ENCODE data around the gene RNF149. TPM values are rescaled to one million over a fixed set of nuclear protein-coding genes. Genes with fewer than 3 reads are reported as not detected.
"Not testable (repeated sequence)": the region's sequence is repeated elsewhere in the genome, so short reads cannot be mapped to it uniquely, and the experiment has no call there.

RNF149 gene, protein sequence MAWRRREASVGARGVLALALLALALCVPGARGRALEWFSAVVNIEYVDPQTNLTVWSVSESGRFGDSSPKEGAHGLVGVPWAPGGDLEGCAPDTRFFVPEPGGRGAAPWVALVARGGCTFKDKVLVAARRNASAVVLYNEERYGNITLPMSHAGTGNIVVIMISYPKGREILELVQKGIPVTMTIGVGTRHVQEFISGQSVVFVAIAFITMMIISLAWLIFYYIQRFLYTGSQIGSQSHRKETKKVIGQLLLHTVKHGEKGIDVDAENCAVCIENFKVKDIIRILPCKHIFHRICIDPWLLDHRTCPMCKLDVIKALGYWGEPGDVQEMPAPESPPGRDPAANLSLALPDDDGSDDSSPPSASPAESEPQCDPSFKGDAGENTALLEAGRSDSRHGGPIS
- total RNA-seq: 15.6 TPM
- long read RNA-seq, transcript RNF149-201 (7 exons, 2,458 nt): major isoform, 12 of 14 reads
- long read RNA-seq, partial matches to known transcripts: 1 of 14 reads
- long read RNA-seq, other reads (novel, unspliced or antisense): 1 of 14 reads

DNA sequence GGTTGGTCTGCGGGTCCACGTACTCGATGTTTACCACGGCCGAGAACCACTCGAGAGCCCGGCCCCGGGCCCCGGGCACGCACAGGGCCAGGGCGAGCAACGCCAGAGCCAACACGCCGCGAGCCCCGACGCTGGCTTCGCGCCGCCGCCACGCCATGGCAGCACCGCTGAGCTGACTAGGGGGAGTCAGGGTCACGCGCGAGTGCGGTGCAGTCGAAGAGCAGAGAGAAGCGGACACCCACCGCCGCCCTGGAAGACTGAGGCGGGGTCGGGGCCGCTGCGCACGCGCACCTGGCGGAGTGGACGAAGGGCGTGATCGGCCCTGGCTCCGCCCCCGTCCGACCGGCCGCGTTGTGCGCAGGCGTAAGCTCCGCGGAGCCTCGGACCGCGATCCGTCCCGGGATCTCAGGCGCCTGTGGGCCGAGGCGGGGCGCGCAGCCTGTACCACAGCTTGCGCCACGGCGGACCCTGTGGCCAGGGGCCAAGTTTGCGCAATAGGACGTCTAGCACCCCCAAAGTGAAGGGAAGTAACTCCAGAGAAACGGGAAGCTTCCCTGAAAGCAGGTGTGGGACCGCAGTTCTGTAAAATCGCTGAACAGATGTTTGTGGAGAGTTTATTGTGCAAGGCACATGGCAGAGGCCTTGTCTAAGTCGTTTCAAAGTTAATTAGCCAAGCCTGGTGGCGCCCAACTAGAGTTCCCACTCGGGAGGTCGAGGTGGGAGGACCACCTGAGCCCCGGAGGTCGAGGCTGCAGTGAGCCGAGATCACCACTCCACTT, at the start of gene RNF149:
TSS of gene RNF149 (minus strand) at position 270 of the 779 bp plus-strand sequence. CDS start at position 157, 113 bp downstream.
- ATAC-seq: peak; percentile 97
- intact Hi-C loops (cut with DNase I): loop anchor here (5.0 kb wide), 1 partner anchor 56 kb away; the partner anchor contains the start of gene CNOT11
- DNase-seq (ENCODE audit: missing footprints): peak; percentile 98

DNA sequence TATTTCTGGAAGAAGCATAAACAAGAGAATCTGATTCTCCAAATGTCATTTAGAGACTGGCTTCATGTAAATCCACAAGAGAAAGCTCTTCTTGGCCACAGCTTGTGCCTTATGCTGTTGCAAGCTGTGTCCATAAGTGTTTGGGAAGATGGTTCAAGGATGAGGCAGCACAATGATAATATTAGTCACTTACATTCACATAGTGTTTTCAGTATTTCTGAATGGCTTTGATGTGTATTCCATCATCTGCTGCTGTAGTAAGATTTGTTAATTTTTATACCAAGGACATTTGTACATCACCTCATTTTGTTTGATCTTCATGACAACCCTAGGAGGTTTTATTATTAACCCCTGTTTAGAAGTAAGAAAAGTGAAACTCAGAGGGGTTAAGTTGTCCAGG, 48.9 kb upstream of the RNF149 start:
- DNase-seq (ENCODE audit: missing footprints) (no peak), ATAC-seq (no peak)
- intact Hi-C loops (cut with DNase I): loop anchor here (10.0 kb wide), 1 partner anchor 1377 kb away; a partner anchor contains a TSS

DNA sequence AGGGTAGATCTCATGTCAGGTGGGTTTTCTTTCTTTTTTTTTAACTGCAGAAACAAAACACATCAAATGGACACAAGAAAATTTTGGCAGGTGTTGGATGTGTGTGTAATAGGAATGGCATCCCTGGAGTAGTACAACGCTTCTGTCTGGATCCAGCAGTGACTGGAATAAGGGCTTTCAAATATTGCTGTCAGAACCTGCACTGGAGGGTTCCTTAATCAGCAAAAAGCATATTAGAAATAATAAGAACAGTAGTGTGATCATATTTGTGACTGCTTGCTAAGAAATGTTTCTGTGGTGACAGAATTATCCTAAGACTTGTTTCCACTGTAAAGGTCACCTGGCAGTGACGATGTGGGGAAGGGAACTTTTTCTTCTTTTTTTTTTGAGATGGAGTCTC, 48.0 kb upstream of the RNF149 start:
- DNase-seq (ENCODE audit: missing footprints): no peak
- intact Hi-C loops (cut with DNase I): loop anchor here (10.0 kb wide), 1 partner anchor 1378 kb away; a partner anchor contains a TSS
- no peak for ATAC-seq

DNA sequence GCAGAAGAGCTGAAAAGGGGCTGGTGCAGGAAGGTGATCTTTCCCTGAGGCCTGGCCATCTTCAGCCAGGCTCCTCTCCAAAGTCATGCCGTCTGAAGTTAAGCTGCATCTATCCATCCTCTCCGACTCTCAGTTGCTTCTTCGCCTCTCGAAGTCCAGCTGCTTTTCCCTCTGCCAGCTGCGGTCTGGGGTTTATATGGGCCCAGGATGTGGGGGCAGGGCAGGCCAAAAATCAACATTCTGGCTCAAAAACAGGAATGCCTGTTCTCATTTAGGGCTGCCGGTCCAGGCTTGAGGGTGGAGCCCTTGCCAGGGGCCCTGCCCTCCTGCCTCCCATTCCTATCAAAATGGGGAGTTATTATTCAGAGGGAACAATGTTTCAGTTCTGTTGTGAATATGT, 47.6 kb upstream of the RNF149 start:
- no peak for ATAC-seq
- intact Hi-C loops (cut with DNase I): loop anchor here (10.0 kb wide), 1 partner anchor 1379 kb away; a partner anchor contains a TSS
- no peak for DNase-seq (ENCODE audit: missing footprints)

DNA sequence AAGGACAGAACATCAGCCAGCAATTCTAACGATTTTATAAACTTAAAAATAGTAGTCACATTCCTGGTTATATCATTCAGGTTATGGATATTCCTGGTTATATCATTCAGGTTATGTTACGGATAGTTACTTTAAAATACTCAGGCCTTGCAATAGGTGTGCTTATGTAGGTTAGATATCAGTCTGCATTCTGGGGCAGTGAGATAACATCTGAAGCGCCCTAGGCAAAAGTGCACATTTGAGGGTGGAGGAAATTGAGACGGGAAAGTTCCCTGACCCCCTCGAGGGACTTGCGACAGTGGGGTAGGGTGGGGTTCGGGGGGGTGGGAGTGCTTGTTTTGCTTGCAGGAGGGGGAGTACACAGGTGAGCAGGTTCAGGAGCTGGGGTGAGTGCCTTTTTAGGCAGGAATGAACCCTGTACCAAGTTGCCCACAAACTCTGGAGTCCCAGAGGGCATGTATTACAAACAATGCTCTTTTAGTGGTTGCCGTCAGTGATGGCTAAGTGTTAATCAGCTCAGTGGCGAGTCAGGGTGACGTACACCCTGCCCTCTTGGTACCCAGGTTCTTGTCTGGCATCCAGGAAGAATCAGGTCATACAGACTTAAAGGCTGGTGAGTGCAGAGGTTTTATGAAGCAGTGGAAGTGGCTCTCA, 47.0 kb upstream of the RNF149 start:
- intact Hi-C loops (cut with DNase I): loop anchor here (10.0 kb wide), 1 partner anchor 1379 kb away; a partner anchor contains a TSS
- DNase-seq (ENCODE audit: missing footprints) (no peak), ATAC-seq (no peak)

DNA sequence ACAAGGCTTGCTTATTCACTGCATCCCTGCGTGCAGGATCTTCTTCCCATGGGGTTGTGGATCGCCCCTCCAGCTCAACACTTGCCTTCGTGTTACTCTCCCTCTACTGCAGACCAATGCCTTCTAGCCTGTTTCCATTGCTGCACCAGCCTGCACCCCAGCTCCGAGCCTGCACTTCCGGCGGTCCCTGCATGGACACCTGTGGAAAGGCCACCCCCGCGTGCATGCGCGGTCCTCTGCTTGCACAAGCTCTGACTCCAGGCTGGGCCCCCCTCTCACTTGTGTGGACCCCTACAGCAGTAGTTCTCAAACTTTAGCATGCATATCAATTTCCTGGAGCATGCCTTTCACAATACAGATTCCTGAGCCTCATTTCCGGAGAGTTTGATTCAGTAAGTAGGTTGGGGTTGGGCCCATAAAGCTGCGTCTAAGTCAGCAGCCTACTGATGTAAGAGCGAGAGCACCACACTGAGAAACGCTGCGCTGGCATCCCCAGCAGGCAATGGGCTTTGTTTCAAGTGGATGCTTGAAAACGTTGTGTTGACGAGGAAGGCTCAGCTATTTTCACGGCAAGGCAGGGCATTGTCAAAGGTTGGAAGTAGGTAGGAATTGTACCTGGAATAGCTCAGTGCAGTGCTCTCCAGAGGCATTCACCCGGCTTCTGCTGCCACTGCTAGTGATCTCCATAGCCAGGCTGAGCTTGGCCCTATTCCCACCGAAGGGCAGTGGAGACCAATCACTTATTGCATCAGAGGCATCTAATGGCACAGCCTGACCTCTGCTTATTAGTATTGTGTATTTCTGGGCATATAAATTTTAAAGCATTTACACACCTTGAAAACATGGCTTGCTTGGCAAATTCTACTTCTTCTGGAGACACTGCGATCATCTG, 46.2 kb upstream of the RNF149 start:
- intact Hi-C loops (cut with DNase I): loop anchor here (10.0 kb wide), 1 partner anchor 1380 kb away; a partner anchor contains a TSS
- DNase-seq (ENCODE audit: missing footprints): no peak
- no peak for ATAC-seq

DNA sequence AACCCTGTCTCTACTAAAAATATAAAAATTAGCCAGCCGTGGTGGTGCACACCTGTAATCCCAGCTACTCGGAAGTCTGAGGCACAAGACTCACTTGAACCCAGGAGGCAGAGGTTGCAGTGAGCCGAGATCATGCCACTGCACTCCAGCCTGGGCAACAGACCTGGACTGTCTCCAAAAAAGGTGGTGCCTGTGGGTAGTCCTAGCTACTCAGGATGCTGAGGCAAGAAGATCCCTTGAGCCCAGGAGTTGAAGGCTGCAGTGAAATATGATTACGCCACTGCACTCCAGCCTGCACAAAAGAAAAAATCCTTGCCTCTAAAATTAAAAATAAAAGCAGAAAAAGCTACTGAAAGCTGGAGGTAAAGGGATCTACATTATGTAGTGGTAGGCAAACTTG, 44.1 kb upstream of the RNF149 start:
- not testable (repeated sequence) for ATAC-seq; DNase-seq (ENCODE audit: missing footprints)
- intact Hi-C loops (cut with DNase I): loop anchor here (10.0 kb wide), 1 partner anchor 1382 kb away; a partner anchor contains a TSS

DNA sequence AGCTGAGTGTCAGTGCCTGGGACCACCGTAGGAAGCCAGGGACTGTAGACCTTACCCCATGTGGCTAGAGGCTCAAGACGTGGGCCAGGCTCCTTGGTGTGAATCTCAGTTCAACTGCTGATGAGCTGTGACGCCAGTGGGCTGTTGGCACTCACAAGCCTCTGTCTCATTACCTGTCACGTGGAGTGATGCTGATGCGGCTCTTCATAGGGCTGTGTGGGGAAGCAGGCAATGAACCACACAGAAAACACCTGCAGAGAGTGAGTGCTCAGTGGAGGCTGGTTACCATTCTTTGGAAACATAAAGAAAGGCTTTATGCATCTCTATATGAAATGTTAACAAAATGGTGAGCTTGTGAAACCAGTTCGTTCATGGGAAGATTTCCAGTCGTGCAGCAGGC, 42.7 kb upstream of the RNF149 start:
- intact Hi-C loops (cut with DNase I): loop anchor here (10.0 kb wide), 1 partner anchor 1384 kb away; a partner anchor contains a TSS
- DNase-seq (ENCODE audit: missing footprints) (no peak), ATAC-seq (no peak)

DNA sequence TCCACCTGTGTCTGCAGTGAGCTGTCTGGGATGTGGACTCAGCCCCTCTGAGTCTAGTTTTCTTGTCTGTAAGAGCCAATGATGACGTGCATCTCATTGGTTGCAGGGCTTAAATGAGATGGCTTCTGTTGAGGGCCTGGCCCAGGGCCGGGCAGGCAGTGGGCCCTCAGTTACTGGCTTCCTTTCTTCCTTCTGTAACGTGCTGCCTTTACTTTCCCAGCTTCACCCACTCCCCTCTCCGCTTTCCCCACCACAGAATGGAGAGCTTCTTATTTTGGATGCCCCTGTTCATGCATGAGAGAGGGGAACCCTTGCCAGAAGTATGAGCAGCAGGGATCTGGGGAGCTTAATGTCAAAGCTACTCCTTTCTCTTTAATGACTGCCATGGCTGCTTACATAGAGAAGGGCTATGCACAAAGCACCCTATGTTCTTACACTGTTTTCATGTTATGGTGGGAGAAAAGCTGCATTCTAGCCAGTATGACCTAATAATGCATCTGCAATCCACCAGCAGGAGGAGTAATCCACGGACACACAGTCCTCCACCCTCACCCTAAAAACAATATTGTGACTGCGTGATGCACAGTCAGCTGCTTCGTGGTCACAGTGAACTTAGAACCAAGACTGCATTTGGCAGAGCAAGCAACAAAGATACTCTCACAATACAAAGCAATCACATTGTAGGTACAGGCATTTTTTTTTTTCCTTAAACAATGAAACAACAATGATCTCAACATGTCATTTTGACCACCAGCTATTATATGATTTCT, 41.6 kb upstream of the RNF149 start:
- DNase-seq (ENCODE audit: missing footprints): no peak
- intact Hi-C loops (cut with DNase I): loop anchor here (10.0 kb wide), 1 partner anchor 1385 kb away; a partner anchor contains a TSS
- ATAC-seq: no peak

DNA sequence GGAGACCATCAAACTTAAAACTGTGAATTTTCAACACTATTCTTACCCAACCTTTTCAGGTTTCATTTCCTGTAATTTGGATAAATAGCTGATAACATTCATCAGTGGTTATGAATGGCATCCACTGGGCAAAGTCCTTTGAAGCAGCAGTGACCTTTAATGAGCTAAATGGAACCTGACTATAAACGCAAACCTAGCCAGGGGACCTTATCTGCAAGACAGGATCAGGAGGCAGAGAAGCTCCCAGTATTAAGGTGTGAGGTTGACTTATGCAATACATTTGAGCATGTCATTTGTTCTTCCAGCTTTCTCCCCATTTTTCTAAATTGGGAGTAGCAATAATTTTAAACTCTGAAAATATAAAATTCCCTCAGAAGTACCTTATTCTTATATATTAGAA, 40.4 kb upstream of the RNF149 start:
- DNase-seq (ENCODE audit: missing footprints) (no peak), ATAC-seq (no peak)
- intact Hi-C loops (cut with DNase I): no loop called here

DNA sequence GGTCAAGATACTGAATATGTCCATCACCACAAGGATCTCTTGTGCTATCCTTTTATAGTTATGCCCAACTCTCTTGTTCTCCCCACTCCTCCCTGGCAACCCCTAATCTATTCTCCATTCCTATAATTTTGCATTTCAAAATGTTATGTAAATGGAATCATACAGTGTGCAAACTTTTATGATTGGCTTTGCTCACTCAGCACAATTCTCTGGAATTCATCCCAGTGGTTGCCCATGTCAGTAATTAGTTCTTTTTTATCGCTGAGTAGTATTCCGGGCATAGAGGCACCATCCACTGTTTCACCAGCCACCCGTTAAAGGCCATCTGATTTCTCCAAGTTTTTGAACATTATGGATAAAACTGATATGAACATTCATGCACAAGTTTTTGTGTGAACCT, 38.4 kb upstream of the RNF149 start:
- intact Hi-C loops (cut with DNase I): no loop called here
- no peak for DNase-seq (ENCODE audit: missing footprints)
- no peak for ATAC-seq

DNA sequence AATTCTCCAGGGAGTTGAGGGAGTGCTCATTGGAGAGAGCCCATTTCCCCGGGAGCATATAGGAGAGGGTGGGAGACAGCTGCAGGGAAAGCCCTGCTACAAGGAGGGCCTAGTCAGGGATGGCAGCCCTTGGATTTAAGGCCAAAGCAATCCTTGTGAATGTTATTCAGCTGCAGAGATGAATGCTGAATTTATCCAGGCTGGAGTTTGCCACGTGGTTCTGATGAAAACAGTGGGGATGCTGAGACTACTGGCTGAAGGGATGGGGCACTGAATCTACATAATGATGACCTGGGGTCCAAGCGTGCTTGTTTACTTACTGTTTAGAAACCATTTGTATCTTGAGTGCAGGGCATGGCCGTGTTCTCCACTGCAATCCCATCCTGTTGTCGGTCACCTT, 35.6 kb upstream of the RNF149 start:
- DNase-seq (ENCODE audit: missing footprints) (no peak), ATAC-seq (no peak)
- intact Hi-C loops (cut with DNase I): no loop called here

DNA sequence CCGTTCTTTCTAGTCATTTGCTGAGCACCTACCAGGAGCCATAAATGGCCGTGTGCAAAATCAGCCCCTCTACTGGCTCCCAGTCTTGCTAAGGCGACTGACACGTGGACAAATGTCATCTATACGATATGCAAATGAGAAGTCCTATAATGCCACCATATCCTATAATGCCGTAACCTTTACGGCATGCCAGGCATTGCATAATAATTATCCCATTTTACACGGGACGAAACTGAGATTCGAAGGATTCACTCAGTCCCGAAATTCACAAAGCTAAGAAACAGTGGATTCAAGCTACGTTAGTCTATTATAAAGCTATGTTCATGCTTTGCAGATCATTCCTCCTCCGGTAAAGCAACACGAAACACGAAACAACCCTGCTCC, 34.1 kb upstream of the RNF149 start:
- intact Hi-C loops (cut with DNase I): loop anchor here (2.0 kb wide), 1 partner anchor 488 kb away; no protein-coding TSS in a partner anchor
- DNase-seq (ENCODE audit: missing footprints) (no peak), ATAC-seq (no peak)

DNA sequence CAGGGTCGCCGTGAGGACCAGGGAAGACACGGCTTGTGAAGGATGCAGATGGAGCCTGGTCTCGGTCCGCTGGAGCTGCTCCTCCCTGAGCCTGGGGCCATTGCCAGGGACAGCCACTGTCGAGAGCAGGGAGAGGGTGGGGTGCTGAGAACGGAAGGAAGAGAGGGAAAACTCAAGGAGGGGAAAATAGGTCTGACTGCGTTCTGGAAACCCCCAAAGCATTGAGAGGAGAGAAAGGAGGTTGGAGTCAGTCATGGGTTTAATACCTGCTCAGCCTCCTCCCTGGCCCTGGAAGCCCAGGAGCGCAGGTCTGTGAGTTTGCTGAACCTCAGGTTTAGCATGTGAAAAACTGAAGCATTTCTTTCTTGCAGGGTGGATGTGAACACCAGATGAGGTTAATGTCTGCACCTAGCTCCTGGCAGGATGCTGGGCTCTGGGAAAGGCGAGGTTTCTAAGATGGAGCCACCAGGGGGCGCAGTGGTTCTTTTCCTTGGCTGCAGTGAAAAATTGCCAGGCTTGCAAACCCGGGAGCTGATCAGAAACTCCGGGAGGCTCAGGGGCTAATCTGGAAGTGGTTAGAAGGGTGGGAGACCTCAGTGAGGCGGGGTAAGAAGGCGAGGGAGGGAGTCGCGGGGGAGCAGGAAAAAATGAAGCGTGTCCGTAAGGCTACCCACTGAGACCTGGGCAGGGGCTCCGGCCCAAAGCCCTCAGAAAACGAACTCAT, 33.6 kb upstream of the RNF149 start:
- peak; percentile 44 for ATAC-seq
- DNase-seq (ENCODE audit: missing footprints): peak; percentile 83
- intact Hi-C loops (cut with DNase I): loop anchor here (2.0 kb wide), 1 partner anchor 489 kb away; no protein-coding TSS in a partner anchor

DNA sequence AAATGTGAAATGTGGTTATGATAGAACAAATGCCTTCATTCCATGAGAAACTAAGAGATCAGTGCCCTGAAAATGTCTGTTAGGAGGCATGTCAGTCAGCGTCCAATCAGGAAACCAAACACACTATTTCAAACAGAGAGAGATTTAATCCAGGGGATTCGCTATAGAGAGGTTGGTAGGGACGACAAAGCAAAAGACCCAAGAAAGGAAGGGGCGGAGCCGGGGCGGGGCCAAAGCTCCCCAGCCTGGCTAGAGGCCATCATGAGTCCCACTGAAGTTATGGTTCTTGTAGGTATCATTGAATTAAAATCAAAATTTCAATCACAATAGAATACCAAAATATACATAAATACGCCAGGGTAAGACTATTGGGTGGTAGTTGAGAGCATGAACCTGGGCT, 32.9 kb upstream of the RNF149 start:
- ATAC-seq: no peak
- no peak for DNase-seq (ENCODE audit: missing footprints)
- intact Hi-C loops (cut with DNase I): no loop called here

DNA sequence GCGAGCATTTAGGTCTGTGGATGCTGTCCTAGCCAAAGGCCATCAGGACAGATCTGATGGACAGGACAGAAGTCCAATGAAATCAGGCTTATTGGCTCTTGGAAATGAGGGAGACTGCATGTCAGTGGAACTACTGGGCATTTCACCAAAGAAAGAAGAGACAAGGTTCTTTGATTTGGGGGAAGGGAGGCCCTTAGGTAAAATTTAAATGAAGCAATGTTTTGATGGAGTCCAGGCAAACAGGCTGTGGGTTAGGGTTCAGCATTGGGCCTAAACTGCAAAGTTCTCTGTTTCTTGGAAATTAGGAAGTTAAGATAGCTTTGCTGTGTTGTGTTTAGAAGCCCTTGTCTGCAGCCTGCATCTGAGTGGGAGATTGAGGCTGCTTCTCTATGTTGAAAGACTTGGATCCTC, 31.6 kb upstream of the RNF149 start:
- intact Hi-C loops (cut with DNase I): no loop called here
- DNase-seq (ENCODE audit: missing footprints): no peak
- no peak for ATAC-seq

All from Right ventricle myocardium inferior (tissue), 1 donor.